Natural killer cell (primary cell): ENCODE results near the gene TSKS. TPM values are rescaled to one million over a fixed set of nuclear protein-coding genes. Genes with fewer than 3 reads are reported as not detected.

Experiments used
- ATAC-seq, 3 donors: fragments of 150-1000 bp in 2 of 3; fragments of 200-7000 bp in 1 of 3; cut with Tn5 transposase; 1 replicate in 1 of 3; 2 replicates in 2 of 3; pipeline ENCODE4 v1.10.0; 2021; ENCODE audit warnings: mild to moderate bottlenecking in 2 of 3, moderate library complexity in 2 of 3
- DNase-seq, 2 donors: peaks; one replicate each; pipeline versions ENCODE4 v3.0.0 to v3.0.0-alpha.2; 2013 to 2021; ENCODE audit warnings: mixed read lengths in 1 of 2
- H3K27ac ChIP-seq: one replicate; pipeline ENCODE4 v1.5.1; 2013; ENCODE audit warnings: mild to moderate bottlenecking, low read length
- H3K27me3 ChIP-seq: one replicate; pipeline ENCODE4 v1.6.1; 2013; ENCODE audit warnings: low read length; ENCODE audit not compliant: control insufficient read depth, insufficient read depth
- H3K36me3 ChIP-seq: one replicate; pipeline ENCODE4 v1.6.1; 2013; ENCODE audit warnings: low read length; ENCODE audit not compliant: control insufficient read depth, insufficient read depth
- H3K4me1 ChIP-seq: one replicate; pipeline ENCODE4 v1.6.1; 2013; ENCODE audit warnings: low read length; ENCODE audit not compliant: control insufficient read depth, insufficient read depth
- H3K4me3 ChIP-seq: one replicate; pipeline ENCODE4 v1.5.1; 2013; ENCODE audit warnings: low read length
- H3K9me3 ChIP-seq: one replicate; pipeline ENCODE4 v1.6.1; 2013; ENCODE audit warnings: low read length; ENCODE audit not compliant: control insufficient read depth, insufficient read depth
- H3K27ac Mint-ChIP-seq, 2 donors: one replicate each; pipeline ENCODE4 v1.8.0; 2022; ENCODE audit warnings: mild to moderate bottlenecking in 2 of 2, mixed read lengths in 2 of 2, moderate library complexity in 1 of 2
- H3K27me3 Mint-ChIP-seq, 2 donors: one replicate each; pipeline ENCODE4 v1.8.0; 2022; ENCODE audit warnings: low read depth in 2 of 2, mixed read lengths in 2 of 2
- H3K36me3 Mint-ChIP-seq: one replicate; pipeline ENCODE4 v1.8.0; 2022; ENCODE audit warnings: mixed read lengths
- H3K4me1 Mint-ChIP-seq, 2 donors: one replicate each; pipeline ENCODE4 v1.8.0; 2022; ENCODE audit warnings: mixed read lengths in 2 of 2
- H3K4me3 Mint-ChIP-seq: one replicate; pipeline ENCODE4 v1.8.0; 2022; ENCODE audit warnings: mild to moderate bottlenecking, moderate library complexity, mixed read lengths
- H3K9me3 Mint-ChIP-seq, 2 donors: one replicate each; pipeline ENCODE4 v1.8.0; 2022; ENCODE audit warnings: mixed read lengths in 2 of 2
- CTCF ChIP-seq: fragments of 200-600 bp; IDR thresholded peaks from one replicate; pipeline ENCODE4 v1.8.0; 2022; ENCODE audit warnings: antibody characterized with exemption
- WGBS: methylation state at CpG from one replicate; pipeline ENCODE4 v1.1.7; 2013; ENCODE audit warnings: missing lambda C conversion rate; ENCODE audit not compliant: insufficient coverage; 5-methylcytosine and 5-hydroxymethylcytosine counted together
- intact Hi-C: fragments of 100-400 bp; cut with micrococcal nuclease; formaldehyde crosslinking; loops from one replicate; pipeline ENCODE4 v1.14.2; 2022
- total RNA-seq, 4 donors: library from RNA; stranded (reverse); fragments of 120-200 nt in 1 of 4; gene quantifications; one replicate each; pipeline versions ENCODE4 v1.2.3 to v1.2.4, GENCODE V29; 2013 to 2022

The TSKS gene
- 1 to 10 TPM in 2 of 3 donors, under 1 TPM in 1; 0.35 to 2.4 (median 1.7) TPM for total RNA-seq
- 0.77 TPM for total RNA-seq (2013)

- peak within 1 kb of the TSS in 1 of 2 donors; percentile 75 for H3K27ac Mint-ChIP-seq
Observed at GRCh38 chr19:49763230-49763629, at the start of gene TSKS. Gene TSKS, minus strand, starts transcription at chr19:49763306. Its CDS starts 59 bp downstream, at chr19:49763247.

GRCh38 chr19:49812452-49812996 lies 49.4 kb upstream of the TSKS start:
- 57% methylated on average over 11 of the region's 11 CpGs for WGBS
- H3K4me1 Mint-ChIP-seq: peaks cover 23 to 46% of the 10 kb centered on the region in 2 donors
- Histone ChIP-seq H3K27me3 (no peaks in the 10 kb centered on the region), H3K4me1 (peaks cover 44% of the 10 kb centered on the region), H3K4me3 (peak overlapping the region; percentile 69), H3K36me3 (no peaks in the 10 kb centered on the region), H3K9me3 (no peaks in the 10 kb centered on the region), H3K27ac (peak overlapping the region; percentile 96)
- H3K27me3 Mint-ChIP-seq: no peaks in the 10 kb centered on the region
- no peaks in the 10 kb centered on the region for H3K9me3 Mint-ChIP-seq
- H3K27ac Mint-ChIP-seq: peak overlapping the region; percentile 95 to 97
- no peak for DNase-seq
- peak overlapping the region; percentile 93 for H3K4me3 Mint-ChIP-seq
- no peaks in the 10 kb centered on the region for H3K36me3 Mint-ChIP-seq
- ATAC-seq: no peak
- intact Hi-C loops: loop anchor here (2.0 kb wide), 1 partner anchor 46 kb away; the partner anchor contains the start of gene AP2A1
- no peak for TF ChIP-seq CTCF

More at GRCh38 chr19:49763230-49763629, at the start of gene TSKS:
- TF ChIP-seq CTCF: no peak
- H3K9me3 Mint-ChIP-seq: no peaks in the 10 kb centered on the region
- Histone ChIP-seq H3K4me3 (no peak within 1 kb of the TSS), H3K4me1 (peaks cover 32% of the 10 kb centered on the region), H3K9me3 (no peaks in the 10 kb centered on the region), H3K27me3 (no peaks in the 10 kb centered on the region), H3K36me3 (no peaks in the 10 kb centered on the region), H3K27ac (no peak within 1 kb of the TSS)
- intact Hi-C loops: no loop called here
- no peaks in the 10 kb centered on the region for H3K36me3 Mint-ChIP-seq
- peak within 1 kb of the TSS; percentile 47 for H3K4me3 Mint-ChIP-seq
- no peaks in the 10 kb centered on the region for H3K27me3 Mint-ChIP-seq
- no peak for ATAC-seq
- H3K4me1 Mint-ChIP-seq: peaks cover 22 to 28% of the 10 kb centered on the region in 2 donors
- WGBS: 95% methylated on average over 6 of the region's 6 CpGs
- no peak for DNase-seq

GRCh38 chr19:49811328-49811727 lies 48.2 kb upstream of the TSKS start:
- Mint-ChIP-seq H3K27me3 (no peaks in the 10 kb centered on the region), H3K4me1 (peaks cover 23 to 40% of the 10 kb centered on the region in 2 donors), H3K9me3 (no peaks in the 10 kb centered on the region), H3K4me3 (peak overlapping the region; percentile 59), H3K27ac (peak overlapping the region in 1 of 2 donors; percentile 22), H3K36me3 (no peaks in the 10 kb centered on the region)
- Histone ChIP-seq H3K36me3 (peaks cover 3% of the 10 kb centered on the region), H3K27ac (no peak overlapping the region), H3K9me3 (no peaks in the 10 kb centered on the region), H3K27me3 (no peaks in the 10 kb centered on the region), H3K4me3 (no peak overlapping the region), H3K4me1 (peaks cover 36% of the 10 kb centered on the region)
- no peak for DNase-seq
- ATAC-seq: no peak
- 94% methylated on average over 4 of the region's 6 CpGs for WGBS
- intact Hi-C loops: no loop called here
- no peak for TF ChIP-seq CTCF

- intact Hi-C loops: no loop called here
- H3K27ac ChIP-seq: peak overlapping the region; percentile 72
- no peak for TF ChIP-seq CTCF
- peaks cover 10% of the 10 kb centered on the region for H3K36me3 ChIP-seq
- 98% methylated on average over 5 of the region's 5 CpGs for WGBS
- no peaks in the 10 kb centered on the region for H3K27me3 ChIP-seq
- Mint-ChIP-seq H3K9me3 (no peaks in the 10 kb centered on the region), H3K36me3 (no peaks in the 10 kb centered on the region), H3K4me3 (peak overlapping the region; percentile 89), H3K4me1 (peaks cover 23 to 40% of the 10 kb centered on the region in 2 donors), H3K27ac (peak overlapping the region; percentile 81 to 96), H3K27me3 (no peaks in the 10 kb centered on the region)
- no peak for DNase-seq
- ATAC-seq: no peak
- H3K9me3 ChIP-seq: no peaks in the 10 kb centered on the region
- H3K4me1 ChIP-seq: peaks cover 36% of the 10 kb centered on the region
- H3K4me3 ChIP-seq: no peak overlapping the region
Observed at GRCh38 chr19:49809941-49810389, 46.9 kb upstream of the TSKS start.
